PC-3 (cell line): Measurements from ENCODE around the gene KIF24.

Experiments used
- CTCF ChIP-seq: fragments of 300-600 bp; sonication (generic); conservative IDR thresholded peaks from 2 replicates; pipeline ENCODE4 v1.5.1; 2017; ENCODE audit warnings: antibody characterized with exemption, low read depth, mild to moderate bottlenecking, low read length
- EZH2 ChIP-seq: fragments of 300-600 bp; sonication (generic); IDR thresholded peaks from one replicate; pipeline ENCODE4 v1.6.1; 2017; ENCODE audit warnings: antibody characterized with exemption, mild to moderate bottlenecking, low read length; ENCODE audit not compliant: unreplicated experiment

- TF ChIP-seq CTCF (no peak), EZH2 (no peak)
Measured at GRCh38 chr9:34366365-34366764, 37.3 kb upstream of the KIF24 start.
